Sciatic nerve (tissue), 2 donors: ENCODE data around the gene VAV1. TPM values are rescaled to one million over a fixed set of nuclear protein-coding genes. Genes with fewer than 3 reads are reported as not detected.
"Not testable (repeated sequence)": the region's sequence is repeated elsewhere in the genome, so short reads cannot be mapped to it uniquely, and the experiment has no call there.

Experiments
- ATAC-seq: fragments of 200-7000 bp; cut with Tn5 transposase; one replicate; pipeline ENCODE4 v1.9.1; 2020; ENCODE audit warnings: mild to moderate bottlenecking, moderate library complexity
- DNase-seq: peaks from one replicate; pipeline ENCODE4 v3.0.0-alpha.2; 2020; ENCODE audit warnings: low spot score
- intact Hi-C: fragments of 100-400 bp; cut with DNase I; formaldehyde crosslinking; loops from one replicate; pipeline ENCODE4 v1.14.2; 2022
- total RNA-seq: library from RNA; stranded (reverse); fragmentation: NEBNext Ultra II Directional; extraction: Animal tissue kit (Norgen Biotek cat#: 25700); gene quantifications from one replicate; pipeline ENCODE4 v1.2.1, GENCODE V29; 2021
- donor health status: DM: no; HTN: no; CAD: no.
- donor health status: DM: no; HTN: no; CAD: no.

The VAV1 gene
- total RNA-seq, 1 donor from 2014 or later = 12.7 TPM

GRCh38 chr19:6773323-6773931, 919 bp downstream of the VAV1 start:
- ATAC-seq (peak; percentile 72), DNase-seq (peak; percentile 64)
- intact Hi-C loops = no loop called here

- ATAC-seq = no peak
- intact Hi-C loops = no loop called here
- no peak for DNase-seq
Observed at GRCh38 chr19:6774821-6775707, 2.6 kb downstream of the VAV1 start.

- DNase-seq, ATAC-seq, intact Hi-C loops: not testable (repeated sequence)
Observed at GRCh38 chr19:6776045-6776444, 3.5 kb downstream of the VAV1 start.

GRCh38 chr19:6776999-6777398, 4.5 kb downstream of the VAV1 start:
- intact Hi-C loops = no loop called here
- ATAC-seq (no peak), DNase-seq (no peak)

- intact Hi-C loops = no loop called here
- ATAC-seq (no peak), DNase-seq (no peak)
Observed at GRCh38 chr19:6777434-6777833, 4.9 kb downstream of the VAV1 start.

GRCh38 chr19:6778386-6778785, 5.9 kb downstream of the VAV1 start:
- ATAC-seq = no peak
- intact Hi-C loops = no loop called here
- DNase-seq = no peak

GRCh38 chr19:6779206-6779605, 6.7 kb downstream of the VAV1 start:
- intact Hi-C loops = no loop called here
- DNase-seq (no peak), ATAC-seq (no peak)

- DNase-seq (no peak), ATAC-seq (no peak)
- intact Hi-C loops = no loop called here
Observed at GRCh38 chr19:6787393-6787792, 14.9 kb downstream of the VAV1 start.

- intact Hi-C loops = no loop called here
- ATAC-seq (no peak), DNase-seq (no peak)
Observed at GRCh38 chr19:6788896-6789295, 16.4 kb downstream of the VAV1 start.

- ATAC-seq = no peak
- intact Hi-C loops = no loop called here
- no peak for DNase-seq
Observed at GRCh38 chr19:6790194-6791128, 18.0 kb downstream of the VAV1 start.

GRCh38 chr19:6791237-6791636, 18.7 kb downstream of the VAV1 start:
- intact Hi-C loops = no loop called here
- ATAC-seq (no peak), DNase-seq (no peak)

- no peak for DNase-seq
- ATAC-seq = no peak
- intact Hi-C loops = no loop called here
Observed at GRCh38 chr19:6793411-6793810, 20.9 kb downstream of the VAV1 start.

GRCh38 chr19:6793973-6794372, 21.5 kb downstream of the VAV1 start:
- DNase-seq (no peak), ATAC-seq (no peak)

GRCh38 chr19:6794686-6795431, 22.4 kb downstream of the VAV1 start:
- DNase-seq = no peak
- no peak for ATAC-seq
- intact Hi-C loops = no loop called here

More at GRCh38 chr19:6793973-6794372, 21.5 kb downstream of the VAV1 start:
- intact Hi-C loops = no loop called here

- DNase-seq (no peak), ATAC-seq (no peak)
- intact Hi-C loops = no loop called here
Observed at GRCh38 chr19:6796278-6796677, 23.8 kb downstream of the VAV1 start.

- DNase-seq (no peak), ATAC-seq (no peak)
- intact Hi-C loops = no loop called here
Observed at GRCh38 chr19:6797646-6798045, 25.1 kb downstream of the VAV1 start.

- DNase-seq, intact Hi-C loops, ATAC-seq: not testable (repeated sequence)
Observed at GRCh38 chr19:6800160-6800790, 27.8 kb downstream of the VAV1 start.

GRCh38 chr19:6800991-6801484, 28.5 kb downstream of the VAV1 start:
- ATAC-seq = no peak

More at GRCh38 chr19:6800991-6801484, 28.5 kb downstream of the VAV1 start:
- DNase-seq = no peak
- intact Hi-C loops = no loop called here
